Adrenal gland (tissue), 5 donors: ENCODE data around the gene TLNRD1.

Source experiments
- CTCF ChIP-seq, 6 experiments: fragments of 450-650 bp in 4 of 6; fragments of 200-600 bp in 2 of 6; sonication (generic) in 1 of 6; IDR thresholded peaks; 1 replicate in 5 of 6; 2 replicates in 1 of 6; pipeline versions ENCODE4 v1.5.1 to v1.8.0; 2016 to 2021; ENCODE audit warnings: antibody characterized with exemption in 6 of 6, mild to moderate bottlenecking in 2 of 6, moderate library complexity in 1 of 6
- POLR2A ChIP-seq, 2 donors: fragments of 450-650 bp; IDR thresholded peaks; one replicate each; pipeline ENCODE4 v1.6.1; 2017; ENCODE audit warnings: antibody characterized with exemption in 2 of 2, mild to moderate bottlenecking in 2 of 2, moderate library complexity in 1 of 2
- donor health status: DM: no; HTN: no; CAD: no.

DNA sequence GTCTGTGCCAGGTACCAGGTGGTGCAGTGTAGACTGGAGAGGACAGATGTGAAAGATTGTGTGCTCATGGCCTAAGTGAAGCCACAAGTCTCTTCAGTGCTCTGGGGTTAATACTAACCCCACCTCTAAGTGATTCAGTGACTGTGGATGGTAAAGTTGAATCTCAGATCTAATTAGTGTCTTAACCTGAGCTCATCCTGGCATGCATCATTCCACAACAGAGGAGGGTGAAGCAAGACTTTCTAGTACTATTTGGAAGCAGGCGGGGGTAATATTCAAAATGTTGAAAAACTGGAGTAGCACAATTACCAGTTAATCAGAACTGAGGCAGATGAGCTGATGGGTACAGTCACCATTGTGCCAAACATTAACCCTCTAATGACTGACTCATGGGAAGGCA, 8.3 kb upstream of the TLNRD1 start:
- no peak for TF ChIP-seq POLR2A (IDR thresholded peaks at IDR 0.05)
- no peak for TF ChIP-seq CTCF (IDR thresholded peaks at IDR 0.05)
